HG03025 (cell line): Measurements from ENCODE around the gene KLHL11.

ENCODE experiments used
- ATAC-seq: cut with Tn5 transposase; IDR thresholded peaks from one replicate; pipeline ENCODE4 v1.9.1; 2021; ENCODE audit warnings: mild to moderate bottlenecking, moderate library complexity; ENCODE audit not compliant: unreplicated experiment, low FRiP score

KLHL11 gene, protein sequence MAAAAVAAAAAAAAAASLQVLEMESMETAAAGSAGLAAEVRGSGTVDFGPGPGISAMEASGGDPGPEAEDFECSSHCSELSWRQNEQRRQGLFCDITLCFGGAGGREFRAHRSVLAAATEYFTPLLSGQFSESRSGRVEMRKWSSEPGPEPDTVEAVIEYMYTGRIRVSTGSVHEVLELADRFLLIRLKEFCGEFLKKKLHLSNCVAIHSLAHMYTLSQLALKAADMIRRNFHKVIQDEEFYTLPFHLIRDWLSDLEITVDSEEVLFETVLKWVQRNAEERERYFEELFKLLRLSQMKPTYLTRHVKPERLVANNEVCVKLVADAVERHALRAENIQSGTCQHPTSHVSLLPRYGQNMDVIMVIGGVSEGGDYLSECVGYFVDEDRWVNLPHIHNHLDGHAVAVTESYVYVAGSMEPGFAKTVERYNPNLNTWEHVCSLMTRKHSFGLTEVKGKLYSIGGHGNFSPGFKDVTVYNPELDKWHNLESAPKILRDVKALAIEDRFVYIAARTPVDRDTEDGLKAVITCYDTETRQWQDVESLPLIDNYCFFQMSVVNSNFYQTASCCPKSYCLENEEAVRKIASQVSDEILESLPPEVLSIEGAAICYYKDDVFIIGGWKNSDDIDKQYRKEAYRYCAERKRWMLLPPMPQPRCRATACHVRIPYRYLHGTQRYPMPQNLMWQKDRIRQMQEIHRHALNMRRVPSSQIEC

DNA sequence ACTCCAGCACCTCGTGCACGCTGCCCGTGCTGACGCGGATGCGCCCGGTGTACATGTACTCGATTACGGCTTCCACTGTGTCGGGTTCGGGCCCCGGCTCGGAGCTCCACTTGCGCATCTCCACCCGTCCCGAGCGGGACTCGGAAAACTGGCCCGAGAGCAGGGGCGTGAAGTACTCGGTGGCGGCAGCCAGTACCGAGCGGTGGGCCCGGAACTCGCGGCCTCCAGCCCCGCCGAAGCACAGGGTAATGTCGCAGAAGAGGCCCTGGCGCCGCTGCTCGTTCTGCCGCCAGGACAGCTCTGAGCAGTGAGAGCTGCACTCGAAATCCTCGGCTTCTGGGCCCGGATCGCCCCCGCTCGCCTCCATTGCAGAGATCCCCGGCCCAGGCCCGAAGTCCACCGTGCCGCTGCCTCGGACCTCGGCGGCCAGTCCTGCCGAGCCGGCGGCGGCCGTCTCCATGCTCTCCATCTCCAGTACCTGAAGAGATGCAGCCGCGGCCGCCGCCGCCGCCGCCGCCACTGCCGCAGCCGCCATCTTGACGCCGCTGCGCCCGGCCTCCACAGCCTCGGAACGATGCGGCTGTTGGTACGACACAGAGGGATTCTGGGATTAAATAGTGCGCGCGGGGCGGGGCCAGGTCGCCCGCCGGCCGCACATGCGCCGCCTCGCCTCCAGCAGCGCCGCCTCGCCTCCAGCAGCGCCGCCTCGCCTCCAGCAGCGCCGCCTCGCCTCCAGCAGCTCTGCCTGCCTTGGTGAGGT lies at the start of gene KLHL11:
TSS of gene KLHL11 (minus strand) at position 588 of the 760 bp plus-strand sequence. CDS start at position 535, 53 bp downstream.
- ATAC-seq = peak; percentile 79

DNA sequence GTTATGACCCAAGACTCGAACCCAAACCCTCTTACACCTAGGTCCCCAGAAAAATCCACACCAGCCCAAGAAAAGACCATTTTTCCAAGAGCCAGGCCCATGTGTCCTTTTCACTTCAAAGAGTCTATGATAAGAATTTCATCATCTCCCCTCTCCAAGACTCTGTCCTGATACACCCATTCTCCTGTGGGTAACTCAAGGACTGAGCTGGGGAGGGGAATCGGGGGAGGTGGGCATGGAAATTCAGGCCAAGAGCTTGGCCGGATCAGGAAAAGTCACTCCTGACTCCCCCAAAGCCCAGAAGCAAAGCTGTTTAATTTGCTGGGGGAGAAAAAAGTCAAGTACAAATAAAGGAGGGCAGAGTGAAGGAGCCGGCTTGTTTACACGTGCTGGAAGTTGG lies 49.8 kb upstream of the KLHL11 start:
- ATAC-seq = no peak

DNA sequence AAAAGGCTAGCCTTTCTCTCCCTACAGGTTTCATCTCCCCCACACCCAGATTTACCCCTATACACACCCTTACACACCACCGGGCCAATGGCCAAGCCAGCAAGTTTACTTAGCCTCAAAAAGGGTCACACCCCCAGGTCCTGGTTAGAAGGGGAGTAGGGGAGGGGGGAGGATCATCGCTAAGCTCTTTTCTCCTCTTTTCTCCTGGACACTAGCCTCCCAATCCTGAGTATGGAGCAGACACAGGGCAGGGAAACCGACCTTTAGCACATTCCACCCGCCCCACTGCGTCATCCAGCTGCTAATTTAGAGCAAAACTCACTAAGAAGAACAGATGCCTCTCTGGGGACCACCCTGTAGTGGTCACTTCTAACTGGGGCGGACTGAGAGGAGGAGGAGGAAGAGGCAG lies 49.1 kb upstream of the KLHL11 start:
- no peak for ATAC-seq

DNA sequence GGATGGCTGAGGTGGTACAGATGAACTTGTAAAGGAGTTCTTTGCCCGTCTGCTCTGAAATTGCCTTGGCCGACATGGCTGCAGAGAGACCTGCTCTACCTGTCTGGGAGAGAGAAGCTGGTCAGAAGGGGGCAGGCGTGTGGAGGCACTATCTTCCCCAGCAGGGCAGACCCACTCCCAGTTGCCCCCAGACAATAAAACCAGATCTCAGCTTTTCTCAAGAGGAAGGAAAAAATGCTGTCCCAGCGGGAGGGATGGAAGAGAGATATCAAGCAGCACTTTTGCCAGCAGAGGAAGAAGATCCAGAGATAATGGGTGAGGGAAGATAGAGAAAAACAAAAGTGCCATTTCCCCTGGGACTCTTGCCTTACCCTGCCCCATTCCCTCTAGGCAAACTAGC lies 48.6 kb upstream of the KLHL11 start:
- no peak for ATAC-seq

DNA sequence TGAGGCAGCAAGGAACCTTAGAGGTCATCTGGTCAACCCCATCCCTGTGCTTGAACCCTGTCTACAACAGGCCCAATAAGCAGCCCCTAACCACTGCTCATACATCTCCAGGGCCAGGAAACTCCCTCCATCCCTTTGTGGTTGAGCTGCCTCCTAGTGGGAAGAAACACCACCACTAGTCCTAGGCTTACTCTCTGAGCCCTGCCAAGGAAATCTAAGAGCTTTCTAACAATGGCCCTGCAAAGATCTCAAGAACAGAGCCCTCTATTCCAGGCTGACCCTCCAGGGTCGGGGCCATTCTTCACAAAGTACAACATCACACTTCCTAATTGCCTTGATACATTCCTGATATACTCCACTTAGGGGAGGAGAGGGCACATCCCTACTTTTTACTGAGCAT lies 47.7 kb upstream of the KLHL11 start:
- no peak for ATAC-seq

DNA sequence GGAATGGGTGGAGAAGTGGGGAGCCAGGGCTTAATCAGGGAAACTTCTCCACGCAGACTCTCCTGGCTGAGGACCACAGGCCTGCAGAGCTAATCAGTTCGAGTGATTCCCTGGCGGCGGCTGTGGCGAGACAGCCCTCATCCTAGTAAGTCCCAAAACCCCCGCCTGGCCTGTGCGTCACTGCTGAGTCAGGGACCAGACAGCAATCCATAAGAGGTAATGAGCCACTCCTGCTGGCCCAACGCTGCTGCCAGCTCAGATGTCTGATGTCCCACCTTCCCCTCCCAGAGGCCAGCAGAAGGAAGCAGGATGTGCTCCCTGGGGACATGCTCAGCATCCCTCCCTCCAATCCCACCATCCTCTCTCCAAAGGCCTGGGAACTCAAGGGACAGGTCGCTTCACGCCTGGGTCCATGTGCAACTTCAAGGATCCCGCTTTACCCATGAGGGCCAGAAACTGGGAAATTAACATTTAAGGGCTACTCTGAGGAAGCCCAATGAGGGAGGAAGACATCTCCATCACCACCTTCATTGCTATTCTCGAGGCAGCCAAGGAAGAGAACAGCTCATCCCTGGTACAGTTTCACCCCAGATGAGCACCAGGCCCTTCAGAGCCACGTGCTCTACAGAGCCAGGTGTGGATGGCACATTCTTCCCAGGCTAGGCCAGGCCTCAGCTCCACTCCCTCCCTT lies 45.6 kb upstream of the KLHL11 start:
- no peak for ATAC-seq

DNA sequence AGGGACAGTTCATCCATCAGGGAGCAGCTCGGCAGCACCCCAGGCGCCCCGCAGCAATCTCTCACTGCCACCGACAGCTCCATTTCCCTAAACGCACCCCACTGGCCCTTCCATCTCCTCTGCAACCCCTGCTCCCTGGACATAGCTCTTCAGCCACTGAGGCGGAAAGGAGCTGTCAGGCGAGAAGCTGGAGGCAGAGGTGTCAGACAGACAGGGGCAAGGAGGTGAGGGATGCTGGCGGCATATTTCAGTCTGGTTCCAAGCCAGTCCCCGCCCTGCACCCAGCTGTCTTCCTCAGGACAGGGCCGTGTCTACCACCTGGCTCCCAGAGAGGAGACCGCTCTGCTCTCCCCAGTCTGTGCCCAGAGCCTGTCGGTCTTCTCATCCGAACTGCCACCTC lies 43.9 kb upstream of the KLHL11 start:
- no peak for ATAC-seq

DNA sequence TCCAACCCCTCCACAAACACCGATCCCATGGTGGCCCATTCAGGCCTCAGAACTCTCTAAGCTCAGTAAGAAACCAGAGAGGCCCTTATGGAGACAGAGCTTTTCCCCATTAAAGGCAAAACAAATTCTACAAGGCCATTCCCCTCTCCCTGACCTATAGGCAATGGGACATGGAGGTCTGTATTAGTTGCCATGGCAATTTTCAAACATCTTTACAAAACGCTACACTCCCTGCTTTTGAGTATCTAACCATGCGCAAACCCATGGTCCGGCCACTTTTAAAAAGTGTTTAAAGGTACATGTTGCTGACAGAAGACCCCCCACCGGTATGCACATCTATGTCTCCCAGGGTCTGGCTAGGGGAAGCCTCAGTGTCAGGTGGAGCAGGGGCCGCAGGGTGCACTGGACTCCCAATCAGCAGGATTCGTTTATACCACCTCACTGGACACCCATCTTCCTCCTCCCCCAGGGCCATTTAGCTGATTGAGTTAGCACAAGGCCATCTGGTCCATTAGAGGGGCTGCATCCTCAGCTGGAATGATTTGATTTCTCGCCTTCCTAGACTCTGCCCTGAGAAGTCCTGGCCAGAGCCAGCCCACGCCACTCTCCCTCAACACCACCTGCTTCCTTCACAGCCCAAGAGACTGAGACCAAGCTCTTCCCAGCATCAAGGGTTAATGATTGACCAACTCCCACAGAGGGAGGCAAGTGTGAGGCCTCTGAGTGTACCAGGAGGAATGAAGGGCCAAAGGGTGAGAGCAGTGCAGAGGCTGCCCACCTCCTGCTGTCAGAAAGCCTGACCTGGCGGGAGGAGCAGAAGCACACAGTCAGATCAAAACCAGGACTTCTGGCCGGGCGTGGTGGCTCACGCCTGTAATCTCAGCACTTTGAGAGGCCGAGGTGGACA lies 42.7 kb upstream of the KLHL11 start:
- no peak for ATAC-seq

DNA sequence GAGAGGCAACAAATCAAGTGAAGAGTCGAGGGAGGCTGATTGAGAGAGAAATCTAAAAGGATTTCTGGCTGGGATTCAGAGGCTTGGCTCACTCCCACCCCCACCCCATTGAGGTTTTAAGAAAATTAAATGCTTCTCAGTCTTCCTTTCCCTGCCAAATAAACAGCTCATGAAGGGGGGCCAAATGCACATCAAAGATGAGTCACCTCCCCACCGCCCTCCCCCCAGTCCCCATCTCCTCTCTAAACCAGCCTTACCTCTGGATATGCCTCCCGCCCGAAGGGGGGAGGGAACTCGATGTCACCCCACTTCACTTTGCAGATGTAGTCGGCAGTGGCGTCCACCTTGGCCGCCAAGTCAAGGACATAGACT lies 41.9 kb upstream of the KLHL11 start:
- no peak for ATAC-seq

DNA sequence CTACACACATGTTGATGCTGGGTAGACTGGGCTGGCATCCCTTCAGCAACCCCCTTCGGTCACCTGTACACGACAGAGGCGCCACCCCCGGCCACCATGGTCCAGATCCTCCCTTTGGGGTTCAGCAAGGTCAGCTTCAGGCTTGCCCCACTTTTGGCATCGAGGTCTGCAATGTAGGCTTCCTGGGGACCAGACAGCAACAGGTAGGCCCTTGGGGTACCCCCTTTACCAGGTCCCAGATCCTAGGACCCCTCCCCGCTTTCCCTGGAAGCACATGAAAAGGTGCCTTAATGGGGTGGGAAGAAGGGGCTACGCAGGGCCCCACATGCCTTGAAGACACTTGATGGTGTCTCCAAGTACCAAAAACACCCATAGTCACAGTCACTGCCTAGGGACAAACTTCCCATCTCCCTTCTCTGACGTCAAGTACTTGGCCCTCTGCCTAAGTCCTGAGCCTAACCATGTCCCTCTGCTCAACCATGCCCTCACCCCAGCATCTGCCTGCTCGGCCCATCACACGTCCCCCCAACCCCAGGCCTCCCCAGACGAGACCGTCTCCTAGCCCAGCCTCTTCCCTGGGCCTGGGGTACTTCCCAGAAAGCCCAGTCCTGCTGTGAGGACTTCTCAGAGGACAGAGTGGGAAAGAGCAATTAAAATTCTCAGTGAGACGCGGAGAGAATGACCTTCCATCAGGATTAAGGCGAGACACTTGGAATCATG lies 41.4 kb upstream of the KLHL11 start:
- no peak for ATAC-seq

DNA sequence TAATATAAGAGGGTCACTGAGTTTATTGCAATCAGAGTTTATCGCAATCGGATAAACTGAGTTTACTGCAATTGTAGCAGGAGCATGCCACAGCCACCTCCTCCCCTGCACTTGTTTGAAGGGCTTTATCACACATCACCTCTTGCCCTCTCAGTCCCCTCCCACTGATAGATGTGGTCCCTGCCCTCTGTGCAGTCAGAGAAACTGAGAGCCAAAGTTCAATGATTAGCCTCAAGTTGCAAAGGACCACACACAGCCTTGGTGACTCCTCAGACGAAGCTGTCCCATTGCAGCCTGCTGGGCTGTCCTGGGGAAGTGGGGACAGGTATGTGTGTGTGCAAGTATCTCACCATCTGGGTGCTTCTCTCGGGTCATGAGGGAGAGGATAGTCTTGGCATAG lies 39.9 kb upstream of the KLHL11 start:
- ATAC-seq = no peak

DNA sequence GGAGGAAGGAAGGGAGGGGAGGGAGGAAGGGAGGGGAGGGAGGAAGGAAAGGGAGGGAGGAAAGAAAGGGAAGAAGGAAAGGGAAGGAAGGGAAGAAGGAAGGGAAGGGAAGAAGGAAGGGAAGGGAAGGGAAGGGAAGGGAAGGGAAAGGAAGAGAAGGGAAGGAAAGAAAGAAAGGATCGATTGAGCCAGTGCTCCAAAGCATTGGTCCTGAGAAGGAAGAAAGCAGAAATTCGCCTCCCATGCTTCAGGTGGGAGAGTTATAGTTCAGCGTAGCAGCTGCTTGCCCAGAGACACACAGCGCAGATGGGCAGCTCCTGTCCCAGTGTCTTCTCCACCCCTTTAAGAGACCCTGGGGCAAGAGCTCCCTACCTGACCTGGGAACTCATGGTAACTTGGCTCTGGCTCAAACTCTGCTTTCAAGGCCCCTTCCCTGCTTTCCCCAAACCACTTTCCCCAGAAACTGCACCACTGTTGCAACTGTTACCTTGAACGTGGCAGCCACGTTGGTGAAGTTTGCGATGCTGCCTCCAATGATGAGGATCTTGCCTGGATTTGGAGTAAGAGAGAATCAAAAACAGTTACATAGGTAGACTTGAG lies 39.1 kb upstream of the KLHL11 start:
- no peak for ATAC-seq

DNA sequence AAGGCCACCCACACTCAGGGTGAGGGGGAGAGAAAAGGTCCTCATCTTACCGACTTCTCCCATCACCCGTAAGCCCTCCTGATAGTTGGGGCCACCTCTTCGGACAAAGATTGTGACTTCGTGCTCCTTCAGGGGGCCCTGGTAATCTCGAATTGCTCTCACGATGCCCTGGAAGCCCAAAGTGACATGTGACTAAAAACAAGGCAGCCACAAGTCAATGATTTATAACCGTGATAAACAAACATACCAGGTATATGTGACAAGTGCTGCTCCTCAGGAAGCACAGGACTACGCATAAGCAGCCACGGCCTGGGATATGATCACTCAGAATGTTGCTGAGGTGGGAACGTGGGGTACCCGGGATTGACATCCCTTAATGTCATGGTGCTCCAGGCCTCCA lies 36.4 kb upstream of the KLHL11 start:
- no peak for ATAC-seq

DNA sequence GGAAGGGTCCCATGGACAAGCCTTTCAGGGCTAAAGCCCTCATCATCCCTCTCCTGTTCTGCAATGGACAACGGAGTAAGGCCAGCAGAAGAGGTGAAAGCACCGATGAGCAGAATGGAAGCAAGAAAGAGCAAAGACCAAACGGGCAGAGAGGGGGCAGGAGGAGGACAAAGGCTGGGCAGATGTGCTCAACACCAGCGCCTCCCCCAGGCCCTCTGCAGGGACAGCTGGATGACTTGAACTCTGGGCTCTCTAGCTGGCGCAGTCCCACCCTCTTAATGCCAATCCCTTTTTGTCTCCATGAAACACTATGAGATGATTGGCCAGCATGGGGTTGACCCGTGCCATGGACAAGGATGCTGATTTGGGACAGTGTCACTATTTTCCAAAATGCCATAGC lies 31.5 kb upstream of the KLHL11 start:
- no peak for ATAC-seq

DNA sequence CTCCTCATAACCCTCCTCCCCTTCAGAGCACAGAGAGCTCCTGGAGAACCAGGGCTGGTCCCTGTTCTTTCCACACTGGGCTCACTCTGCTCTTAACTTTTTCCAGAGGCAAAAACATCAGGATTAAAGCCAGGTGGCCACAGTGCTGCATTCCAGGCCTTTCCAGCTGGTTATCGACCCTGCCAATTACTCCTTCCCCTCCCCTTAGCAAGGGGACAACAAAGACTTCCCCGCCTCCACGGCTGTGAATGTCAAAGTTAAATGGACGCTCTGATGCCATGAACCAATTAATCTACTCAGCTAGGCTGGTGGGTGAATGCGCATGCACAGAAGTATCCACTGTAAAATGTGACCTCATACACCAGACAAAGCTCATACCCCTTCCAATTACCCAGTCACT lies 30.4 kb upstream of the KLHL11 start:
- no peak for ATAC-seq

DNA sequence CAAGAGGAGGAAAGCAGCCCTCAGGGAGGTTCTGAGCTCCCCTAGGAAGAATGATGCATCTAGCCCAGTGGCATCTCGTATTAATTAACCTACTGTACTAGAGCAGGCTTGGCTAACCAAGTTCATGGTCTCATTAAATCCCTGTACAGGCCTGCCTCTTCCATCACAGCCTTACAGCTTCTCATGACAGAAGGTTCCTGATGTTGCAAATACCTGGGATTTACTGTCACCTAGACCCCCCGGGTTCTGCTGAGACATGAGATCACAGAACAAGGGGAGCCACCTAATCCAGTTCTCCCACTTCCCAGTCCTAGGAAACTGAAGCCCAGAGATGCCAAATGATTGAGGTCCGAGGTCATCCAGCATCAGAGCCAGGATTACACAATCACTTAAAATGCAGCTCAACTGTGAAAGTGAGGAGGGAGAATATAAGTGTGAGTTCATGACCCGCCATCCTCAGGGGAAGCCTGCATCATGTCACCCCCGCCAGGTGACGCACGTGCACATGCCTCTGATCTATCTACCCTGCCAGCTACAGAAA lies 29.6 kb upstream of the KLHL11 start:
- no peak for ATAC-seq

DNA sequence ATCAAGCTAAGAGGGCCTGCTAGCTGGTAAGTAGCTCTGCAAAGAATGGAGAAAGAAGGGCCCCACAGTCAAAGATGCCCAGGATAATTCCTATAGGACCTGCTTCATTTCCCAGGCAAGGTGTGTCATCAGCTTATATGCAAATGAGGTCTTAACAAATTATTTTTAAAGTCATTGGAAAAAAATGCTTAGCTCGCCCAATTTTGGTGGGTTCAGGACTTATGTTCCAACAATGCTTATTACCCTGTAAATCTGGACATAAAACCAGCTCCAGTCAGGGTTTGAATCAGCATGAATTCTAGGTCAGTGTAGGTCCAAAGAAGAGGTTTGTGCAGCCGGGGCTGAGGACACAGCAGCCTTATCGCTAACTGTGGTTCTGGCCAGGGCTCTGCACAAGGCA lies 28.2 kb upstream of the KLHL11 start:
- no peak for ATAC-seq

DNA sequence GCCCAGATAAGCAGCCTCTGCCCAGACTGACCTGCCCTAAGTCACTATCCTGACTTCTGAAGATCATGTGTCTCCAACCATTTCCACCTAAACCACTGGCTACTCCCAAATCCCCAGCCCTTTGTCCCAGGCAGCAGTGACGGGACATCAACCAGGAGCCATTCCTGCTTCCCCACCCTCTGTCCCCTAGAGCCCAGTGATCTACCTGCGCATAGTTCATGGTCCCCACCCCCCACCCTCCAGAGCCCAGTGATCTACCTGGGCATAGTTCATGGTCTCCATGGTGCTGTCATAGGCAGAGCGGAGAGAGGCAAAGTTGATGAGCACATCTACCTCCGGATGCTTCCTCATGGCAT lies 26.8 kb upstream of the KLHL11 start:
- ATAC-seq = no peak
